ENCODE results near the gene RRP12.

The RRP12 gene

DNA sequence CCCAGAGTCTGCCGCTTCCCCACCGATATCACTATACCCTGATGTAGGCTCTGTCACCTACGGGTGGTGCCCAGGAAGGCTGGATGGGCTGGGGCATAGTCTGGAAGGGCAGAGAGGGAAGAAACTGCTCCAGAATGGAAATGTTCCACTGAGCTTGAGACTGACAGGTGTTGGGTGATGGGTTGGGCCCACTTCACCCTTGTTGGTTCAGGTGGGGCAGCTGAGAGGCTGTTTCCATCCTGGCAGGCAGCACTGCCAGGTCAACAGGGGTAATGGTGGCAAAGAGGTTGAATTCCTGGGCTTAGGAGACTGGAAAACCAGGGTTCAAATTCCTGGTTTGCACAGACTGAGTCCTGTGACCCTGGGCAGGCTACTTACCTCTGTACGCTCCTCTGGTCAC lies 38.1 kb downstream of the RRP12 start:
- TF ChIP-seq TAF1 (IDR thresholded peaks at IDR 0.05; ENCODE audit: borderline replicate concordance, insufficient read depth, low read length), result no peak
- TF ChIP-seq POLR2AphosphoS5 (IDR thresholded peaks at IDR 0.05; ENCODE audit: low read depth, low read length), result no peak
- TF ChIP-seq FOXP2 (optimal IDR thresholded peaks at IDR 0.05; ENCODE audit: borderline replicate concordance, extremely low read depth, extremely low read length, insufficient read depth), result no peak
- TF ChIP-seq, protein P1, sequence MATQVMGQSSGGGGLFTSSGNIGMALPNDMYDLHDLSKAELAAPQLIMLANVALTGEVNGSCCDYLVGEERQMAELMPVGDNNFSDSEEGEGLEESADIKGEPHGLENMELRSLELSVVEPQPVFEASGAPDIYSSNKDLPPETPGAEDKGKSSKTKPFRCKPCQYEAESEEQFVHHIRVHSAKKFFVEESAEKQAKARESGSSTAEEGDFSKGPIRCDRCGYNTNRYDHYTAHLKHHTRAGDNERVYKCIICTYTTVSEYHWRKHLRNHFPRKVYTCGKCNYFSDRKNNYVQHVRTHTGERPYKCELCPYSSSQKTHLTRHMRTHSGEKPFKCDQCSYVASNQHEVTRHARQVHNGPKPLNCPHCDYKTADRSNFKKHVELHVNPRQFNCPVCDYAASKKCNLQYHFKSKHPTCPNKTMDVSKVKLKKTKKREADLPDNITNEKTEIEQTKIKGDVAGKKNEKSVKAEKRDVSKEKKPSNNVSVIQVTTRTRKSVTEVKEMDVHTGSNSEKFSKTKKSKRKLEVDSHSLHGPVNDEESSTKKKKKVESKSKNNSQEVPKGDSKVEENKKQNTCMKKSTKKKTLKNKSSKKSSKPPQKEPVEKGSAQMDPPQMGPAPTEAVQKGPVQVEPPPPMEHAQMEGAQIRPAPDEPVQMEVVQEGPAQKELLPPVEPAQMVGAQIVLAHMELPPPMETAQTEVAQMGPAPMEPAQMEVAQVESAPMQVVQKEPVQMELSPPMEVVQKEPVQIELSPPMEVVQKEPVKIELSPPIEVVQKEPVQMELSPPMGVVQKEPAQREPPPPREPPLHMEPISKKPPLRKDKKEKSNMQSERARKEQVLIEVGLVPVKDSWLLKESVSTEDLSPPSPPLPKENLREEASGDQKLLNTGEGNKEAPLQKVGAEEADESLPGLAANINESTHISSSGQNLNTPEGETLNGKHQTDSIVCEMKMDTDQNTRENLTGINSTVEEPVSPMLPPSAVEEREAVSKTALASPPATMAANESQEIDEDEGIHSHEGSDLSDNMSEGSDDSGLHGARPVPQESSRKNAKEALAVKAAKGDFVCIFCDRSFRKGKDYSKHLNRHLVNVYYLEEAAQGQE (IDR thresholded peaks at IDR 0.05; ENCODE audit: insufficient read depth in 1 of 2, low read depth in 2 of 2, low read length in 2 of 2), result no peak
- no peak for TF ChIP-seq SIN3A (IDR thresholded peaks at IDR 0.05; ENCODE audit: borderline replicate concordance, insufficient read depth, low read length)

DNA sequence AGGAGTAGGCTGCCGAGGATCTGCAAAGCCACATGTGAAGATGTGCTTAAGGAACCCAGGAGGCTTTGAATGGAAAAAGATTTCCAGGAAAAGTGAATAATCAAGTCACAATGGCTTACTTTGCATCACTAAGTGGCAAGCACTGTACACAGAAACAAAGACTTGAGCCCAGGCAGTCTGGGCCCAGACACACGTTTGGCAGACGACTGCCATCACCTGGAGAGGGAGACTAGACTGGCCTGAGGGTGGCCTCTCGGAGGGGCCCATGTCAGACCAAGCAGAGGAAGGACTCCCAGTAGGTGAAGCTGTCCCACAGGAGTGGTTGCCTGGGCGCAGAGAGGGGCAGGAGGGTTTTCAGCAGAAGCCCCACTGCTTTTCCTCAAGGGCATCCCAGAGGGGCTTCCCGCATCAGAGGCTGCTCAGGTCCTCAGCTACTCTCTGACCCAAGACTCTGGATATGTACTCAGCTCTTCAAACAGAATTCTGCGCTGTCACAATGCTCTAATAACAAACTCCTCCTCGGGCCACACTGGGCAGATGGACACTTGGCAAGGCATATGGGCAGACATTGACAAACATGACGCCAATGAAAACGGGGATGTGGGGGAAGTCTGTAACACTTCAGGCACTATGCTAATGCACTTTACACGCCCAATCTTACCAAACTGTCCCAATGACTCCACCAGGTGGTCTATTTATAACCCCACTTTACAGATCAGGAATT lies 38.7 kb downstream of the RRP12 start:
- TF ChIP-seq TAF1 (IDR thresholded peaks at IDR 0.05; ENCODE audit: borderline replicate concordance, insufficient read depth, low read length), result no peak

DNA sequence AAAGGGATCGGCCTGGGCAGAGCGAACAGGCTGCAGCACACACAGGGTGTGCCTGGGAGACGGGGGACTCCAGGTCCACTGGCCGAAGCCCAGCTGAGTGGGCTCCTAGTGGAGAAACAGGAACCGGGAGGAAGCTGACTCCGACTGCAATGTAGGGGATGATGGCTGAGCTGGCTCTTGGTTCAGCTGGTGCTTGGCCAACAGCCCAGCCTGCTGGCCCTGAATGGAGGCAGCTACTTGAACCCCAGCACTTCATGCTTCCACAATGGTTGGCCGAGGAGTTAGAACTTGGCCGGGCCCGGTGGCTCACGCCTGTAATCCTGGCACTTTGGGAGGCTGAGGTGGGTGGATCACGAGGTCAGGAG lies 39.6 kb downstream of the RRP12 start:
- no peak for TF ChIP-seq SIN3A (IDR thresholded peaks at IDR 0.05; ENCODE audit: borderline replicate concordance, insufficient read depth, low read length)
- TF ChIP-seq POLR2AphosphoS5 (IDR thresholded peaks at IDR 0.05; ENCODE audit: low read depth, low read length), result no peak
- TF ChIP-seq TAF1 (IDR thresholded peaks at IDR 0.05; ENCODE audit: borderline replicate concordance, insufficient read depth, low read length), result no peak
- TF ChIP-seq FOXP2 (optimal IDR thresholded peaks at IDR 0.05; ENCODE audit: borderline replicate concordance, extremely low read depth, extremely low read length, insufficient read depth), result no peak
- TF ChIP-seq, protein P1 (IDR thresholded peaks at IDR 0.05; ENCODE audit: insufficient read depth in 1 of 2, low read depth in 2 of 2, low read length in 2 of 2), result no peak

DNA sequence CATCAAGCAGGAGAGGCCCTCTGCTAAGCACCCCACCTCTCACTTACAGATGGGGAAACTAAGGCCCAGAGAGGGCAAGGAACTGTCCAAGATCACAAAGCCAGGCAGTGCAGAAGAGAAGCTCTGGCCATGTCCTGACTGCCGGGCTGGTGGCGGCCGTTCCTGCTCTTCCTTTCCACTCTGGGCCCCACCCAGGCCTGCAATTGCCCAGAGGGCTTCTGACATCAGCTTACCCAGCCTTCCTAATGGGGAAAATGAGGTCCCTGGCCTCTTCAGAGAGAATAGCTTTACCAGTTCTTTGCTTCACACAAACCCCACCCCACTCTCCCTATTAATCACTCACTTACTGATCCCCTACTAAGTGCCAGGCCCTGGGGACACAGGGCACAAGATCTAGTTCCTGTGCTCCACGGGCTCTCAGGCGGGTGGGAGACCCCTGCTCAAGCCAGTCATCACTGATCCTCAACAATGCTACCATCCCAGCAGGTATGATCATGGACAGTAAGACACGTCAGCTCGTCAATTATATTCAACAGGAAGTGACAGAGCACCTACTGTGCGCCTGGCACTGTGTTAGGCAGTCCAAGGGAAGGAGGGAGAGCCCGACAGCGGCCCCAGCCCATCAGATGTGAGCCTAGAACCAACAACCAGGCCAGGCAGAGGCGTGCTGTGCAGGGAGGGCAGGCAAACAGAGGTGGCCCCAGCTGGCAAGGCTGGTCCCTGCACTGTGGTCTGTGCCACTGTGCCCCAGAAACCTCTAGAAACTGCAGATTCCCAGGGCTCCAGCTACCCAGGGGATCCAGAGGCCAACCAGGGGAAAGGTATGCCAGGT lies 40.2 kb downstream of the RRP12 start:
- TF ChIP-seq TAF1 (IDR thresholded peaks at IDR 0.05; ENCODE audit: borderline replicate concordance, insufficient read depth, low read length), result no peak
- TF ChIP-seq FOXP2 (optimal IDR thresholded peaks at IDR 0.05; ENCODE audit: borderline replicate concordance, extremely low read depth, extremely low read length, insufficient read depth), result no peak
- TF ChIP-seq, protein P1 (IDR thresholded peaks at IDR 0.05; ENCODE audit: insufficient read depth in 1 of 2, low read depth in 2 of 2, low read length in 2 of 2), result no peak
- TF ChIP-seq SIN3A (IDR thresholded peaks at IDR 0.05; ENCODE audit: borderline replicate concordance, insufficient read depth, low read length), result no peak
- no peak for TF ChIP-seq POLR2AphosphoS5 (IDR thresholded peaks at IDR 0.05; ENCODE audit: low read depth, low read length)

DNA sequence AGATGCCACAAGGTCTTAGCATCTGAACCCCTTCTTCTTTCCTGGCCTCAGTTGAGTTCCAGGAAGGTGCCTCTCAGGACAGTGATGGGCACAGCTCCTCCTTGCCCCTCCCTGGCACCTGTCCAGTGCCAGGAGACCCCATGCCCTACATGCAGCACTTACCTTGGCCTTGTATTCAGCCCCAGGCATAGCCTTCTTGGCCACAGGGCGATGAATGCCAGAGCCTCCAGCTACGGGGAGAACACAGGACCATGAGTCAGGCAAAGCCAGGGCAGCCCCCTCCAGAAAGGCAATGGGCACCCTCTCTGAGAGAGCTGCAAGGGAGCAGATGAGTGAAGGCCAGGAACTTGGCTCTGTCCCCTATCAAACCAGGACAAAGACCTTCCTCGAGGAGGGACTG lies 42.4 kb downstream of the RRP12 start:
- no peak for TF ChIP-seq POLR2AphosphoS5 (IDR thresholded peaks at IDR 0.05; ENCODE audit: low read depth, low read length)
- TF ChIP-seq, protein P1 (IDR thresholded peaks at IDR 0.05; ENCODE audit: insufficient read depth in 1 of 2, low read depth in 2 of 2, low read length in 2 of 2), result no peak
